ENCODE measurements around the gene APC2. TPM values are rescaled to one million over a fixed set of nuclear protein-coding genes. Genes with fewer than 3 reads are reported as not detected.
"Not testable (repeated sequence)": the region's sequence is repeated elsewhere in the genome, so short reads cannot be mapped to it uniquely, and the experiment has no call there.

Gene APC2
- total and polyA plus RNA-seq, 5 donors from 2014 or later: 0.06 to 0.25 (median 0.07) TPM; not detected in 2

DNA sequence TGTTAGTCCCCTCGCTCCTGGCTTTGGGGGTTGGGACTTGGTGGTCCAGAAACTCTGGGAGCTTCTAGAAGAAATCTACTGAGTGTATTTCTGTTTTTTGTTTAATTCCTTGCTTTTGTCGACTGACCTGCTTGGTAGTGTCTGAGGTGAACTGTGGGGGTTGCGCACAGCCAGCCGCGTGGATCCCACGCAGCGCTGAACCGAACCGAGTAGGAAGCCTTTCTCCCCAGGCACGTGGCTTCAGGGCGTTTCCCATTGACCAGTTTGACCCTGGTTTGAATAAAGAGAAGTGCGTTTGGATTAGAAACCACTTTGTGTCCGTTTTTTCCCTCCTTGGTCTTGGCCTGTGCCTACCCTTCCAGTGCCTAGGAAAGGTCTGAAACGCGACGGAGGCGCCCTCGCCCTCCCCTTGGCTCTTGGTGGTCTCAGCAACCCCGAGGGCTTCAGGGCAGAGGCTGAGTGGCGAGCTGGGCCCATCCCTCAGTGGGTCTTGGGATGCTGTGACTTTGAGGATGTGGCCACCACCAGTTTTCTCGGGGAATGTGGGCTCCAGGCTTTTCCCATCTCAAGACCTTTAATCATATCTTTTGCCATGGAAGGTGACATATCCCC, 14.4 kb upstream of the APC2 start:
- Histone ChIP-seq H3K36me3 (ENCODE audit: control insufficient read depth, insufficient read depth, low read length) (peaks cover 41% of the 10 kb centered on the region), H3K27me3 (ENCODE audit: control insufficient read depth, insufficient read depth, low read length) (no peaks in the 10 kb centered on the region), H3K27ac (ENCODE audit: insufficient read depth, low read length, poor library complexity, severe bottlenecking) (no peak overlapping the region), H3K4me3 (ENCODE audit: low read depth, low read length) (no peak overlapping the region), H3K9me3 (ENCODE audit: control insufficient read depth in 2 of 2, low read length in 2 of 2) (no peaks in the 10 kb centered on the region), H3K4me1 (ENCODE audit: control insufficient read depth, insufficient read depth, low read length, poor library complexity, severe bottlenecking) (peaks cover 20% of the 10 kb centered on the region)
- Mint-ChIP-seq H3K4me1 (peaks cover 0 to 18% (median 7%) of the 10 kb centered on the region in 4 donors), H3K27ac (no peak overlapping the region), H3K27me3 (peaks cover 9% of the 10 kb centered on the region), H3K36me3 (peaks cover 7% of the 10 kb centered on the region), H3K9me3 (peaks cover 0 to 2% (median 0%) of the 10 kb centered on the region in 7 donors), H3K4me3 (peak overlapping the region in 1 of 4 donors; percentile 63)
- DNase-seq (no peak), ATAC-seq (ENCODE audit: low read depth in 2 of 2) (no peak)

DNA sequence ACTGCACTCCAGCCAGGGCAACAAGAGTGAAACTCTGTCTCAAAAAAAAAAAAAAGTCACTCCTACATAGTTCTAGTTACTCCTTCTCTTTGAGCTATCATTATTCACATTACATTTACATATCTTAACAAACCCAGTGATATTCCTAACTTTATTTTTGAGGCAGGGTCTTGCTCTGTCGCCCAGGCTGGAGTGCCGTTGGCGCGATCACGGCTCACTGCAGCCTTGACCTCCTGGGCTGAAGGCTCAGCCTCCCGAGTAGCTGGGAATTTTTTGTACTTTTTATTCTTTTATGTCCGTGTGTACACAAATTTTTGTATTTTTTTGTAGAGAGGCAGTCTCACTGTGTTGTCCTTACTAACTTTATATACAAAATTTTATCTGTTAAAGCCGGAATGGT, 12.3 kb upstream of the APC2 start:
- H3K27me3 Mint-ChIP-seq: peaks cover 9% of the 10 kb centered on the region
- H3K4me3 Mint-ChIP-seq: peak overlapping the region; percentile 90 to 99 (median 98)
- Histone ChIP-seq H3K27me3 (ENCODE audit: control insufficient read depth, insufficient read depth, low read length) (no peaks in the 10 kb centered on the region), H3K4me3 (ENCODE audit: low read depth, low read length) (no peak overlapping the region), H3K9me3 (ENCODE audit: control insufficient read depth in 2 of 2, low read length in 2 of 2) (no peaks in the 10 kb centered on the region), H3K36me3 (ENCODE audit: control insufficient read depth, insufficient read depth, low read length) (peaks cover 42% of the 10 kb centered on the region), H3K4me1 (ENCODE audit: control insufficient read depth, insufficient read depth, low read length, poor library complexity, severe bottlenecking) (peaks cover 25% of the 10 kb centered on the region), H3K27ac (ENCODE audit: insufficient read depth, low read length, poor library complexity, severe bottlenecking) (no peak overlapping the region)
- no peak for ATAC-seq (ENCODE audit: low read depth in 2 of 2)
- H3K4me1 Mint-ChIP-seq: peaks cover 0 to 30% (median 12%) of the 10 kb centered on the region in 4 donors
- peaks cover 7% of the 10 kb centered on the region for H3K36me3 Mint-ChIP-seq
- no peak for DNase-seq
- peaks cover 0 to 2% (median 0%) of the 10 kb centered on the region in 7 donors for H3K9me3 Mint-ChIP-seq
- H3K27ac Mint-ChIP-seq: peak overlapping the region in 1 of 3 donors; percentile 96

DNA sequence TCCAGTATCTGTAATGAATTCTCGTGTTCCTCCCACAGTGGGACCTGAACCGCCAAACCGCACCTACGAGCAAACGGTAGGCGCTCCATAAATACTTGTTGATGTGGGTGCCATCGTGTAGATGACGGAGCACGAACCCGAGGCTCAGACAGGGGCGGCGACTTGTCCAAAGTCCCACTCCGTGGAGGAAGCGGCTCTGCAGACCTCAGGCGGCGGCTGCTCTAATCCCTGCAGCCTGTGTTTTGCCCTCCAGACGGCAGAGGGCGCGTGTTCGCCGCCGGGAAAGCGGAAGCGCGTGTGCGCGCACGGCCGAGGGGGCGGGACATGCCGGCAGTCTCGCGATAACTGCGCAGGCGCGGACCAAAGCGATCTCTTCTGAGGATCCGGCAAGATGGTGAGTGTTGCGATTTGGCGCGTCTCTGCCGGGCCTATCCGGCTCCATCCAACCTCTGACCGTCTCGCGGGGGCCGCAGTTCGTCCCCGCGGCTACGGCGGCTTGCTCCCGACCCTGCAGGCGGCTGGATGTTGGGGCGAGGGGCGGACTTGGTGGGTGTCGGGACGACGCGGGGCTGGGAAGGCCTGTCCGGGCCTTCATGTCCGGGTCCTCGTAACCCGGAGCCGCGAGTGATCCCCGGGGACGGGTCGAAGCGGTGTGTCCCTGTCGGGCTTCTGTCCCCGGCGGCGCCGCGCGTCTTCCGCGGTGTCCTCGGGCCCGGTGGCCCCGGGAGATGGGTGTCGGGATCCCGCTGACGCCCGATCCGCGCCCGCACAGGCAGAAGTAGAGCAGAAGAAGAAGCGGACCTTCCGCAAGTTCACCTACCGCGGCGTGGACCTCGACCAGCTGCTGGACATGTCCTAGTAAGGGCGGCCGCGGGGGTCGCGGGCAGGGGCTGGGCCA, 11.6 kb upstream of the APC2 start, which contains the start of gene RPS15:
RPS15 (plus strand) TSS at position 362 of the 898 bp plus-strand sequence; CDS start at position 392, 30 bp downstream.
- peaks cover 7% of the 10 kb centered on the region for H3K36me3 Mint-ChIP-seq
- H3K27ac Mint-ChIP-seq: peak within 1 kb of the TSS; percentile 96 to 100 (median 98)
- H3K4me1 Mint-ChIP-seq: peaks cover 0 to 32% (median 13%) of the 10 kb centered on the region in 4 donors

DNA sequence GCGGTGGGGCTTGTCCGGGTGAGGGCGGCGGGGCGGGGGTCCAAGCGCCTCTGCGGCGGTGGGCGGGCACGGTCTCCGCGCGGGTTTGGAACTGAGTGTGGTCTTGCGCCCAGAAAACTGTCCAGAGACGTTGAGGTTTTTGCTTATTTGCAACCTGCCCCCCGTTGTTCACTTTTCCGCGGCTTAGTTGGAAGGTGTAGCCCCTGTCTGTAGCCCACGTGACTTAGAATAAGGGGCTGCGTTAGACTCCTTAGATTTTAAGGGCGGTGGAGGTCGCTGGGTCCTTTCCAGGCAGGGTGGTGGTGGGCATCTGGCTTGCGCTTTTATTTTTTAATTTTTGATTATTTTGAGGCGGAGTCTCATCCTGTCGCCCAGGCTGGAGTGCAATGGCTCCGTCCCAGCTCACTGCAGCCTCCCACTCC, 11.0 kb upstream of the APC2 start:
- Histone ChIP-seq H3K27ac (ENCODE audit: insufficient read depth, low read length, poor library complexity, severe bottlenecking) (peak overlapping the region; percentile 87), H3K4me1 (ENCODE audit: control insufficient read depth, insufficient read depth, low read length, poor library complexity, severe bottlenecking) (peaks cover 25% of the 10 kb centered on the region), H3K9me3 (ENCODE audit: control insufficient read depth in 2 of 2, low read length in 2 of 2) (no peaks in the 10 kb centered on the region), H3K4me3 (ENCODE audit: low read depth, low read length) (peak overlapping the region; percentile 78), H3K36me3 (ENCODE audit: control insufficient read depth, insufficient read depth, low read length) (peaks cover 31% of the 10 kb centered on the region), H3K27me3 (ENCODE audit: control insufficient read depth, insufficient read depth, low read length) (no peaks in the 10 kb centered on the region)
- ATAC-seq (ENCODE audit: low read depth in 2 of 2) (no peak), DNase-seq (no peak)
- H3K4me1 Mint-ChIP-seq: peaks cover 0 to 32% (median 13%) of the 10 kb centered on the region in 4 donors
- H3K27me3 Mint-ChIP-seq: peaks cover 9% of the 10 kb centered on the region
- H3K36me3 Mint-ChIP-seq: peaks cover 7% of the 10 kb centered on the region
- H3K27ac Mint-ChIP-seq: peak overlapping the region; percentile 60 to 98 (median 96)
- peaks cover 0 to 2% (median 0%) of the 10 kb centered on the region in 7 donors for H3K9me3 Mint-ChIP-seq
- peak overlapping the region; percentile 90 to 99 (median 98) for H3K4me3 Mint-ChIP-seq

More for the DNA sequence above, 11.6 kb upstream of the APC2 start, which contains the start of gene RPS15:
- ATAC-seq (ENCODE audit: low read depth in 2 of 2) (peak; percentile 77 to 83), DNase-seq (peak; percentile 92 to 97 (median 97))
- Histone ChIP-seq H3K4me3 (ENCODE audit: low read depth, low read length) (peak within 1 kb of the TSS; percentile 78), H3K27ac (ENCODE audit: insufficient read depth, low read length, poor library complexity, severe bottlenecking) (peak within 1 kb of the TSS; percentile 87), H3K27me3 (ENCODE audit: control insufficient read depth, insufficient read depth, low read length) (no peaks in the 10 kb centered on the region), H3K9me3 (ENCODE audit: control insufficient read depth in 2 of 2, low read length in 2 of 2) (no peaks in the 10 kb centered on the region), H3K4me1 (ENCODE audit: control insufficient read depth, insufficient read depth, low read length, poor library complexity, severe bottlenecking) (peaks cover 25% of the 10 kb centered on the region), H3K36me3 (ENCODE audit: control insufficient read depth, insufficient read depth, low read length) (peaks cover 37% of the 10 kb centered on the region)
- H3K4me3 Mint-ChIP-seq: peak within 1 kb of the TSS; percentile 90 to 99 (median 98)
- peaks cover 9% of the 10 kb centered on the region for H3K27me3 Mint-ChIP-seq
- H3K9me3 Mint-ChIP-seq: peaks cover 0 to 2% (median 0%) of the 10 kb centered on the region in 7 donors

DNA sequence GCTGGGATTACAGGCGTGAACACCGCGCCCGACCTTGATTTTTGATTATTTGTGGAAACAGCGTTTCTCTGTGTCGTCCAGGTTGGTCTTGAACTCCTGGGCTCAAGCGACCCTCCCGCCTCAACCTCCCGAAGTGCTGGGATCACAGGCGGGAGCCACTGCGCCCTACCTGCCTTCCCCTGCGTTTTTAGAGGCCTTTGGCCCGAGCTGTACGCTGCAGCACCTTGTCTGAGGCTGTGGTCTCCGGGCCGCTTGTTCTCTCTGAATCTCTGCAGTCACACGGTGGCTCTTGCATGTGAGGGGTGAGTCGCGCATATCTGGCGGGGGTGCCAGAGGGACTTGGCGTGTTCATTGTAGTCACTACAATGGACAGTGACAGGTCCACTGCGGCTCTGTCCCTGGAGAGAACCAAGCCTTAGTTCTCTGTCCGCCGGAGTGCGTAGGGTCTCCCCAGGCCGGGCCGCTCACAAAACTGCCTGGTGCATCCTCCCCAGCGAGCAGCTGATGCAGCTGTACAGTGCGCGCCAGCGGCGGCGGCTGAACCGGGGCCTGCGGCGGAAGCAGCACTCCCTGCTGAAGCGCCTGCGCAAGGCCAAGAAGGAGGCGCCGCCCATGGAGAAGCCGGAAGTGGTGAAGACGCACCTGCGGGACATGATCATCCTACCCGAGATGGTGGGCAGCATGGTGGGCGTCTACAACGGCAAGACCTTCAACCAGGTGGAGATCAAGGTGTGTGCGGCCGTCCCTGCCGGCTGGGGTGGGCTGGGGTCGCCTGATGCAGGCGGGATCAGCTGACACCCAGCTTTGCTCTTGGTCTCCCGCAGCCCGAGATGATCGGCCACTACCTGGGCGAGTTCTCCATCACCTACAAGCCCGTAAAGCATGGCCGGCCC, 10.2 kb upstream of the APC2 start:
- Histone ChIP-seq H3K36me3 (ENCODE audit: control insufficient read depth, insufficient read depth, low read length) (peaks cover 24% of the 10 kb centered on the region), H3K27ac (ENCODE audit: insufficient read depth, low read length, poor library complexity, severe bottlenecking) (peak overlapping the region; percentile 87), H3K4me1 (ENCODE audit: control insufficient read depth, insufficient read depth, low read length, poor library complexity, severe bottlenecking) (peaks cover 28% of the 10 kb centered on the region)
- H3K4me3 ChIP-seq (ENCODE audit: low read depth, low read length); H3K9me3 ChIP-seq (ENCODE audit: control insufficient read depth in 2 of 2, low read length in 2 of 2); DNase-seq; ATAC-seq (ENCODE audit: low read depth in 2 of 2); H3K9me3 Mint-ChIP-seq; H3K36me3 Mint-ChIP-seq; H3K27me3 ChIP-seq (ENCODE audit: control insufficient read depth, insufficient read depth, low read length): not testable (repeated sequence)
- peak overlapping the region; percentile 90 to 99 (median 98) for H3K4me3 Mint-ChIP-seq
- peaks cover 0 to 38% (median 13%) of the 10 kb centered on the region in 4 donors for H3K4me1 Mint-ChIP-seq
- H3K27me3 Mint-ChIP-seq: peaks cover 14% of the 10 kb centered on the region
- H3K27ac Mint-ChIP-seq: peak overlapping the region; percentile 79 to 98 (median 96)

DNA sequence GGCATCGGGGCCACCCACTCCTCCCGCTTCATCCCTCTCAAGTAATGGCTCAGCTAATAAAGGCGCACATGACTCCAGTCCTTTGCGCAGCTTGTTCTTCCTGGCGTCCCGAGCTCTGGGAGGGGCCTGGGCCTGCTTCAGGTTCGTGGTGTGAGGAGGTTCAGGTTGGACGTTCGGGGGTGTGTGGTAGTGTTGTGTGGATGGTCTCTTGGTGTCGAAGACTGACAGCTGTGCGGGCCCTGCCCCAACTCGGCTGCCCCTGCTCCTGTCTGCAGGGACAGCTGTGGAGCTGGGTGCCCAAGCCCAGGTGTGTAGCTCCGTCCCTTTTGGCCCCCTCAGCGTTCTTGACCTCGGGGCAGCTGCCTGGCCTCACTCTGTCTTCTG, 9.5 kb upstream of the APC2 start:
- Histone ChIP-seq H3K36me3 (ENCODE audit: control insufficient read depth, insufficient read depth, low read length) (peaks cover 20% of the 10 kb centered on the region), H3K4me1 (ENCODE audit: control insufficient read depth, insufficient read depth, low read length, poor library complexity, severe bottlenecking) (peaks cover 34% of the 10 kb centered on the region), H3K9me3 (ENCODE audit: control insufficient read depth in 2 of 2, low read length in 2 of 2) (no peaks in the 10 kb centered on the region), H3K27ac (ENCODE audit: insufficient read depth, low read length, poor library complexity, severe bottlenecking) (no peak overlapping the region), H3K27me3 (ENCODE audit: control insufficient read depth, insufficient read depth, low read length) (no peaks in the 10 kb centered on the region), H3K4me3 (ENCODE audit: low read depth, low read length) (no peak overlapping the region)
- H3K4me3 Mint-ChIP-seq: peak overlapping the region; percentile 54 to 98 (median 80)
- peaks cover 17% of the 10 kb centered on the region for H3K27me3 Mint-ChIP-seq
- DNase-seq (no peak), ATAC-seq (ENCODE audit: low read depth in 2 of 2) (no peak)
- H3K4me1 Mint-ChIP-seq: peaks cover 0 to 44% (median 14%) of the 10 kb centered on the region in 4 donors
- peak overlapping the region; percentile 34 to 75 (median 73) for H3K27ac Mint-ChIP-seq
- H3K9me3 Mint-ChIP-seq: peaks cover 0 to 2% (median 0%) of the 10 kb centered on the region in 7 donors
- peaks cover 5% of the 10 kb centered on the region for H3K36me3 Mint-ChIP-seq

DNA sequence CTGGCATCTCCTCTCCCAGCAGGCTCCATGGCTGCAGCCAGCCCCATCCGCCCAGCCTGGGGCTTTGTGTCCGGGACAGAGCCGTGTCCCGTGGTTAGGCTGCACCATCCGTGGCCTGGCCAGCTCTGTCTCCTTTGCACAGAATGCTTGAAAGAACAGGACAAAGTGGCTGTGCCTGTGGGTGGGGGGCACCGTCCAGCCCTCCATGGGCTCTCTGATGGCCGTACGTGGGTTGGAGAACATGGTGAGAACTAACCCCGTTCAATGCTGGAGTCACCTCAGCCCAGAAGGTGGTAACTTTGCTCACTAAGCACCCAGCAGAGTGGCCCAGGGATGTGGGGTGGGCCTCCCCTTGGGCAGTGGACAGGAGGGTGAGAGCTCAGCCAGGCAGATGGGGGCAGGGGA, 8.9 kb upstream of the APC2 start:
- H3K9me3 ChIP-seq (ENCODE audit: control insufficient read depth in 2 of 2, low read length in 2 of 2): no peaks in the 10 kb centered on the region
- H3K27me3 Mint-ChIP-seq: peaks cover 18% of the 10 kb centered on the region
- DNase-seq (no peak), ATAC-seq (ENCODE audit: low read depth in 2 of 2) (no peak)
- peak overlapping the region in 3 of 4 donors; percentile 70 to 98 (median 90) for H3K4me3 Mint-ChIP-seq
- no peaks in the 10 kb centered on the region for H3K27me3 ChIP-seq (ENCODE audit: control insufficient read depth, insufficient read depth, low read length)
- peaks cover 17% of the 10 kb centered on the region for H3K36me3 ChIP-seq (ENCODE audit: control insufficient read depth, insufficient read depth, low read length)
- H3K4me1 Mint-ChIP-seq: peaks cover 0 to 45% (median 15%) of the 10 kb centered on the region in 4 donors
- H3K27ac Mint-ChIP-seq: peak overlapping the region in 1 of 3 donors; percentile 51
- no peak overlapping the region for H3K4me3 ChIP-seq (ENCODE audit: low read depth, low read length)
- H3K9me3 Mint-ChIP-seq: peaks cover 0 to 2% (median 0%) of the 10 kb centered on the region in 7 donors
- H3K36me3 Mint-ChIP-seq: peaks cover 4% of the 10 kb centered on the region
- H3K27ac ChIP-seq (ENCODE audit: insufficient read depth, low read length, poor library complexity, severe bottlenecking): no peak overlapping the region
- peaks cover 40% of the 10 kb centered on the region for H3K4me1 ChIP-seq (ENCODE audit: control insufficient read depth, insufficient read depth, low read length, poor library complexity, severe bottlenecking)
